ENCODE data around the gene SURF4.

GRCh38 chr9:133323211-133323610, 52.6 kb downstream of the SURF4 start:
- TF ChIP-seq POLR2A (IDR thresholded peaks at IDR 0.05) (no peak), CTCF (IDR thresholded peaks at IDR 0.05) (no peak)
